AG09319 (cell line): ENCODE data around the gene TDRD12.

Experiments
- DNase-seq: peaks from one replicate; pipeline ENCODE4 v3.0.0-alpha.2; 2010; ENCODE audit warnings: low read depth; ENCODE audit errors: extremely low read depth
- CTCF ChIP-seq: IDR thresholded peaks from 2 replicates; pipeline ENCODE4 v1.5.1; 2011; ENCODE audit warnings: low read depth, mild to moderate bottlenecking, inconsistent platforms, low read length, moderate library complexity

TDRD12 gene

GRCh38 chr19:32818536-32818935 is 99.0 kb downstream of the TDRD12 start:
- DNase-seq = no peak
- TF ChIP-seq CTCF = no peak

GRCh38 chr19:32819419-32820400 is 100.1 kb downstream of the TDRD12 start:
- TF ChIP-seq CTCF = no peak
- no peak for DNase-seq

- TF ChIP-seq CTCF = no peak
- no peak for DNase-seq
Observed at GRCh38 chr19:32822916-32823746, 103.6 kb downstream of the TDRD12 start.

GRCh38 chr19:32823747-32824102 is 104.2 kb downstream of the TDRD12 start:
- no peak for TF ChIP-seq CTCF
- no peak for DNase-seq

- TF ChIP-seq CTCF = no peak
- DNase-seq = no peak
Observed at GRCh38 chr19:32824191-32824751, 104.7 kb downstream of the TDRD12 start.

- no peak for TF ChIP-seq CTCF
- no peak for DNase-seq
Observed at GRCh38 chr19:32824916-32825608, 105.5 kb downstream of the TDRD12 start.
